GM23248 (cell line): ENCODE results near the gene FABP6.

Source experiments
- EZH2 ChIP-seq: fragments of 200-600 bp; sonication (generic); IDR thresholded peaks from 2 replicates; pipeline ENCODE4 v1.6.1; 2018; ENCODE audit warnings: antibody characterized with exemption, mild to moderate bottlenecking; ENCODE audit not compliant: insufficient read depth, poor library complexity, severe bottlenecking
- EZH2phosphoT487 ChIP-seq: fragments of 200-600 bp; sonication (generic); IDR thresholded peaks from 2 replicates; pipeline ENCODE4 v1.6.1; 2018; ENCODE audit warnings: antibody characterized with exemption, moderate library complexity, mild to moderate bottlenecking, low read depth; ENCODE audit not compliant: insufficient read depth

DNA sequence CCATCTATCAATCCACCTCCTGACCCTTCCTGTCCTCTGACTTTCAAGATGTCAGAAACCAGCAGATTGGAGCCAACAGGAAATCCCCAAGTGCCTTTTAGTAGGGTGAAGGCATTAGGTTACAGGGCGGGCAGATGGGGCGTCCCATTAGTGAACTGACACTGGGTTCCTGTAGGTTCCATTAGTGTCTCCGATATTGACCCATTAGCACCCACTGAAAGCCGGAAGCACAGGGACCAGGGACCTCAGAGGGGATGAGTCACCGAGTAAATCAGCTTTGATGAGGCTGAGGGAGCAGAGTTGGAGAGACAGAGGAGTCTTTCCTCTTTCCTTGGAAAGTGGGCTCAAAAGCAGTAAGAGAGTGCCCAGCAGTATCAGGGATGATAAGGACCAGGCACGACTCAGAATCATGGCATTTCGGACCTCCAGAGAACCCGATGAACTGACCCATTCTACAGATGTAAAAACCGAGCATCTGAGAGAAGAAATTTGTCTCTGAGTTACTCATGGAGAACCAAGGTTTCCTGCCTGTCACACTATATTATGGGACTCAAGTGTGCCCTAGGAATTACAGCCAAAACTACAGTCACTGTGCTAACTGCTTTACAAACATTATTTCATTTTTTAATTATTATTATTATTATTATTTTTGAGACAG is 47.2 kb upstream of the FABP6 start:
- TF ChIP-seq EZH2phosphoT487 (no peak), EZH2 (no peak)
